Body of pancreas (tissue), 4 donors: ENCODE data around the gene DLX4. TPM values are rescaled to one million over a fixed set of nuclear protein-coding genes. Genes with fewer than 3 reads are reported as not detected.

Experiments
- ATAC-seq: fragments of 150-250 bp; one replicate; pipeline ENCODE4 v1.9.1; 2016
- DNase-seq, 4 donors: peaks; one replicate each; pipeline ENCODE4 v3.0.0-alpha.2; 2019
- H3K27ac ChIP-seq, 4 donors: fragments of 200-600 bp; sonication (generic); 1 replicate in 3 of 4; 2 replicates in 1 of 4; pipeline versions ENCODE4 v1.5.1 to v1.6.1; 2016 to 2019; ENCODE audit warnings: mild to moderate bottlenecking in 1 of 4, mixed read lengths in 1 of 4, moderate library complexity in 1 of 4
- H3K27me3 ChIP-seq, 2 donors: fragments of 200-600 bp; sonication (generic); one replicate each; pipeline ENCODE4 v1.6.0; 2016; ENCODE audit warnings: mild to moderate bottlenecking in 1 of 2
- H3K36me3 ChIP-seq, 2 donors: fragments of 200-600 bp; sonication (generic); replicated peaks in 1 of 2; 2 replicates each; pipeline ENCODE4 v1.5.1; 2016; ENCODE audit warnings: low read depth in 2 of 2; ENCODE audit not compliant: insufficient read depth in 1 of 2
- H3K4me1 ChIP-seq: fragments of 200-600 bp; sonication (generic); one replicate; pipeline ENCODE4 v1.6.0; 2016
- H3K4me3 ChIP-seq, 2 donors: fragments of 200-600 bp; sonication (generic); 1 replicate in 1 of 2; 2 replicates in 1 of 2; pipeline ENCODE4 v1.5.1; 2016 to 2019
- H3K9me3 ChIP-seq, 3 donors: fragments of 200-600 bp; sonication (generic); 1 replicate in 2 of 3; 2 replicates in 1 of 3; pipeline ENCODE4 v1.5.1; 2016
- CTCF ChIP-seq, 7 experiments: fragments of 450-650 bp in 4 of 7; fragments of 200-600 bp in 3 of 7; sonication (generic) in 3 of 7; IDR thresholded peaks; one replicate each; pipeline ENCODE4 v1.5.1; 2016 to 2019; ENCODE audit warnings: antibody characterized with exemption in 7 of 7
- POLR2A ChIP-seq, 3 donors: fragments of 450-650 bp; IDR thresholded peaks; one replicate each; pipeline ENCODE4 v1.6.1; 2016; ENCODE audit warnings: antibody characterized with exemption in 3 of 3, mild to moderate bottlenecking in 2 of 3
- WGBS, 2 donors: methylation state at CpG; one replicate each; pipeline ENCODE4 v1.1.5; 2017; 5-methylcytosine and 5-hydroxymethylcytosine counted together
- intact Hi-C: fragments of 100-400 bp; cut with DNase I; formaldehyde crosslinking; loops from one replicate; pipeline ENCODE4 v1.15.1; 2023
- total RNA-seq, 2 donors: library from RNA; depleted of rRNA; stranded (reverse); fragments of >200 nt; gene quantifications; one replicate each; pipeline ENCODE4 v1.1.0, GENCODE V29; 2016

The DLX4 gene
- total RNA-seq, 2 donors from 2014 or later, result not detected

- no peak overlapping the region for H3K4me3 ChIP-seq
- peaks cover 0 to 18% of the 10 kb centered on the region in 2 donors for H3K27me3 ChIP-seq
- no peak overlapping the region for H3K27ac ChIP-seq
- H3K4me1 ChIP-seq, result peaks cover 24% of the 10 kb centered on the region
- ATAC-seq, result no peak
- TF ChIP-seq CTCF (IDR thresholded peaks at IDR 0.05), result no peak
- no peak for TF ChIP-seq POLR2A (IDR thresholded peaks at IDR 0.05)
- no peak for DNase-seq
- H3K36me3 ChIP-seq, result no peaks in the 10 kb centered on the region
- WGBS, 2 donors, result 27 to 41% methylated on average over 3 of the region's 3 CpGs
- H3K9me3 ChIP-seq, result no peaks in the 10 kb centered on the region
- intact Hi-C loops, result loop anchor here (5.0 kb wide), 1 partner anchor 38 kb away; no protein-coding TSS in a partner anchor
These were observed 21.3 kb downstream of the DLX4 start for GRCh38 chr17:49990331-49990730.

- no peaks in the 10 kb centered on the region for H3K36me3 ChIP-seq
- ATAC-seq, result no peak
- H3K9me3 ChIP-seq, result no peaks in the 10 kb centered on the region
- H3K4me1 ChIP-seq, result peaks cover 26% of the 10 kb centered on the region
- DNase-seq, result no peak
- intact Hi-C loops, result loop anchor here (5.0 kb wide), 1 partner anchor 39 kb away; no protein-coding TSS in a partner anchor
- H3K4me3 ChIP-seq, result no peak overlapping the region
- no peak overlapping the region for H3K27ac ChIP-seq
- TF ChIP-seq POLR2A (IDR thresholded peaks at IDR 0.05) (no peak), CTCF (IDR thresholded peaks at IDR 0.05) (no peak)
- H3K27me3 ChIP-seq, result peaks cover 0 to 18% of the 10 kb centered on the region in 2 donors
- WGBS, 2 donors, result 73 to 77% methylated on average over 4 to 8 of the region's 8 CpGs
These were observed 21.9 kb downstream of the DLX4 start for GRCh38 chr17:49990921-49991320.

DNA sequence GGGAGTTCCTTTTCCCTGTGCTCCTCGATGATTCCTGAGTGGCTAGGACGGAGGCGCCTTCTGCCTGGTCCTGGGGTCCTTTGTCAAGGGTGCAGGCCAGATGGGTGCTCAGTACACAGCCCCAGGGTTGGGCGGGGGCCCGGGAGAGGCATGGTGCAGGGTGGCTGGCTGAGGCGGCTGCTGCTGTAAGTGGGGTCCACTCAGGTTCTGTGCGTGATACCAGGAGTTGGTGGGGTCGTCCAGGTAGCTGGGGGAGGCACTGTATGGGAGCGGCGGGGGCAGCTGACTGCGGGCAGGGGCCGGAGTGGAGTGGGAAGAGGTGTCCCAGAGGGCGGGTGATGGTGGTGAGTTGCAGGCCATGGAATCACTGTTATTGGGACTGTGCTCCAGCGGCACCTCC is 22.4 kb downstream of the DLX4 start:
- Histone ChIP-seq H3K4me1 (peaks cover 27% of the 10 kb centered on the region), H3K9me3 (no peaks in the 10 kb centered on the region), H3K4me3 (no peak overlapping the region), H3K27ac (no peak overlapping the region), H3K27me3 (peaks cover 0 to 18% of the 10 kb centered on the region in 2 donors), H3K36me3 (no peaks in the 10 kb centered on the region)
- TF ChIP-seq CTCF (IDR thresholded peaks at IDR 0.05) (no peak), POLR2A (IDR thresholded peaks at IDR 0.05) (no peak)
- DNase-seq (no peak), ATAC-seq (no peak)
- intact Hi-C loops, result loop anchor here (5.0 kb wide), 1 partner anchor 39 kb away; no protein-coding TSS in a partner anchor
- WGBS, 2 donors, result 84 to 86% methylated on average over 13 to 14 of the region's 14 CpGs

DNA sequence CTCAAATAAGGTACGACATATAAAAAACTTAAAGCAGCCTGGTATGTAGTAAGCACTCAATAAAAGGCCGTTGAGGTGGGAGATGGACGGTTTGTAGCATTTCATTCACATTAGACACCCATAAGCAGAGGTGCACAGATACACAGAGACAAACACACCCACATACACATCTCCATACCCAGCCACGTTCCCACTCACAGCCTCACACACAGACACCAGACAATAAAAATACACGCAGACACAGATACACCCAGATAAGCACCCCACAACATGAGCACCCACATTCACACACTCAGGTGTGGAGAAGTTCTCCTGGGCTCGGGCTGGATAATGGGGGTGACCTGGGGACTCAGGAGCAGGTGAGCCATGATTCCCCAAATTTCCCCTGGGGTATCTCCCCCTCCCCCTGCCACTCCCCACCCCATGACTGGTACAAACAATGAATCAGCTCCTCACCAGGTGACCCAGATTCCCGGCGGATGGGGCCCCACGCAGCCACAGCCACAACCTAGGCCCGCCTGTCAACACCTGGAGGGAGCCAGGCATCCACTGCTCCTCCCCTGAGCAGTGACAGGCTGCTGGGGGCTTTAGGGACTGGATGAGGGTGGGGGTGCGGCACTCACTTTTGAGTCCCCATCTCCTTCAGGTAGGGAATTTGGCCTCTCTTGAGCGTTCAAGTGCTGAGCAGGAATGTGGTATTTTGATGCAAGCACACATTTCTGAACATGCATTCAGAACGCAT is 23.4 kb downstream of the DLX4 start:
- no peak for ATAC-seq
- Histone ChIP-seq H3K36me3 (no peaks in the 10 kb centered on the region), H3K4me1 (peaks cover 36% of the 10 kb centered on the region), H3K9me3 (no peaks in the 10 kb centered on the region), H3K4me3 (no peak overlapping the region), H3K27me3 (peaks cover 0 to 15% of the 10 kb centered on the region in 2 donors), H3K27ac (no peak overlapping the region)
- TF ChIP-seq CTCF (IDR thresholded peaks at IDR 0.05), result no peak
- no peak for TF ChIP-seq POLR2A (IDR thresholded peaks at IDR 0.05)
- intact Hi-C loops, result loop anchor here (5.0 kb wide), 1 partner anchor 40 kb away; no protein-coding TSS in a partner anchor
- no peak for DNase-seq
- 75 to 83% methylated on average over 8 to 13 of the region's 13 CpGs for WGBS, 2 donors
